Mononuclear cell (primary cell): ENCODE measurements around the gene CAPN15. TPM values are rescaled to one million over a fixed set of nuclear protein-coding genes. Genes with fewer than 3 reads are reported as not detected.

Source experiments
- H3K27me3 ChIP-seq: 2 replicates; pipeline ENCODE4 v1.6.0; 2011; ENCODE audit warnings: low read length, control low read depth; ENCODE audit not compliant: insufficient read depth
- H3K4me1 ChIP-seq: 2 replicates; pipeline ENCODE4 v1.5.1; 2011; ENCODE audit warnings: mild to moderate bottlenecking, low read length, control low read depth; ENCODE audit not compliant: insufficient read depth
- H3K4me3 ChIP-seq: 2 replicates; pipeline ENCODE4 v1.5.1; 2011; ENCODE audit warnings: mild to moderate bottlenecking, low read length, moderate library complexity
- H3K9me3 ChIP-seq: 2 replicates; pipeline ENCODE4 v1.5.1; 2011; ENCODE audit warnings: low read depth, mild to moderate bottlenecking, control low read depth, low read length
- total RNA-seq: library from RNA; depleted of rRNA; stranded (reverse); fragments of >200 nt; gene quantifications from one replicate; pipeline ENCODE4 v1.2.3, GENCODE V29; 2012

Gene CAPN15
- total RNA-seq, 1 donor: 31.2 TPM

GRCh38 chr16:528111-529011 lies 849 bp downstream of the CAPN15 start:
- Histone ChIP-seq H3K4me3 (peak overlapping the region; percentile 57), H3K4me1 (peaks cover 43% of the 10 kb centered on the region), H3K27me3 (no peaks in the 10 kb centered on the region), H3K9me3 (no peaks in the 10 kb centered on the region)

- H3K4me3 ChIP-seq: peak overlapping the region; percentile 57
- peaks cover 43% of the 10 kb centered on the region for H3K4me1 ChIP-seq
- no peaks in the 10 kb centered on the region for H3K27me3 ChIP-seq
- H3K9me3 ChIP-seq: no peaks in the 10 kb centered on the region
These were observed 1.6 kb downstream of the CAPN15 start for GRCh38 chr16:529012-529575.

GRCh38 chr16:530111-530817 lies 2.8 kb downstream of the CAPN15 start:
- H3K27me3 ChIP-seq: no peaks in the 10 kb centered on the region
- no peak overlapping the region for H3K4me3 ChIP-seq
- peaks cover 48% of the 10 kb centered on the region for H3K4me1 ChIP-seq
- H3K9me3 ChIP-seq: no peaks in the 10 kb centered on the region

- H3K27me3 ChIP-seq: no peaks in the 10 kb centered on the region
- H3K9me3 ChIP-seq: no peaks in the 10 kb centered on the region
- no peak overlapping the region for H3K4me3 ChIP-seq
- peaks cover 40% of the 10 kb centered on the region for H3K4me1 ChIP-seq
These were observed 4.1 kb downstream of the CAPN15 start for GRCh38 chr16:531494-532125.

- H3K27me3 ChIP-seq: no peaks in the 10 kb centered on the region
- peaks cover 33% of the 10 kb centered on the region for H3K4me1 ChIP-seq
- H3K9me3 ChIP-seq: no peaks in the 10 kb centered on the region
- H3K4me3 ChIP-seq: no peak overlapping the region
These were observed 6.0 kb downstream of the CAPN15 start for GRCh38 chr16:533391-534123.

GRCh38 chr16:534135-534534 lies 6.6 kb downstream of the CAPN15 start:
- H3K4me1 ChIP-seq: peaks cover 27% of the 10 kb centered on the region

GRCh38 chr16:534856-535445 lies 7.4 kb downstream of the CAPN15 start:
- Histone ChIP-seq H3K4me1 (peaks cover 19% of the 10 kb centered on the region), H3K4me3 (no peak overlapping the region), H3K9me3 (no peaks in the 10 kb centered on the region), H3K27me3 (no peaks in the 10 kb centered on the region)

More at GRCh38 chr16:534135-534534, 6.6 kb downstream of the CAPN15 start:
- H3K4me3 ChIP-seq: no peak overlapping the region
- no peaks in the 10 kb centered on the region for H3K9me3 ChIP-seq
- no peaks in the 10 kb centered on the region for H3K27me3 ChIP-seq

GRCh38 chr16:535446-536405 lies 8.2 kb downstream of the CAPN15 start:
- Histone ChIP-seq H3K4me1 (peaks cover 11% of the 10 kb centered on the region), H3K4me3 (no peak overlapping the region), H3K9me3 (no peaks in the 10 kb centered on the region), H3K27me3 (no peaks in the 10 kb centered on the region)

GRCh38 chr16:536746-537145 lies 9.2 kb downstream of the CAPN15 start:
- Histone ChIP-seq H3K4me1 (peaks cover 10% of the 10 kb centered on the region), H3K9me3 (no peaks in the 10 kb centered on the region), H3K4me3 (no peak overlapping the region), H3K27me3 (no peaks in the 10 kb centered on the region)

GRCh38 chr16:537415-538335 lies 10.2 kb downstream of the CAPN15 start:
- H3K27me3 ChIP-seq: no peaks in the 10 kb centered on the region
- no peaks in the 10 kb centered on the region for H3K9me3 ChIP-seq
- H3K4me3 ChIP-seq: no peak overlapping the region
- peaks cover 10% of the 10 kb centered on the region for H3K4me1 ChIP-seq

- H3K4me3 ChIP-seq: no peak overlapping the region
- peaks cover 7% of the 10 kb centered on the region for H3K4me1 ChIP-seq
- no peaks in the 10 kb centered on the region for H3K9me3 ChIP-seq
- H3K27me3 ChIP-seq: no peaks in the 10 kb centered on the region
These were observed 12.5 kb downstream of the CAPN15 start for GRCh38 chr16:539901-540530.

GRCh38 chr16:540645-541340 lies 13.3 kb downstream of the CAPN15 start:
- no peaks in the 10 kb centered on the region for H3K9me3 ChIP-seq
- H3K4me1 ChIP-seq: no peaks in the 10 kb centered on the region

More at GRCh38 chr16:540645-541340, 13.3 kb downstream of the CAPN15 start:
- Histone ChIP-seq H3K27me3 (no peaks in the 10 kb centered on the region), H3K4me3 (no peak overlapping the region)
